ENCODE data around the gene TP53BP1.

- TF ChIP-seq CTCF (IDR thresholded peaks at IDR 0.05) (no peak), POLR2A (IDR thresholded peaks at IDR 0.05) (no peak)
These were observed 86.8 kb downstream of the TP53BP1 start for GRCh38 chr15:43406189-43406588.
